ENCODE results near the gene SPAG6. TPM values are rescaled to one million over a fixed set of nuclear protein-coding genes. Genes with fewer than 3 reads are reported as not detected.

SPAG6 gene
- total RNA-seq, 2 experiments from 2014 or later: not detected

- Mint-ChIP-seq H3K4me3 (no peak overlapping the region), H3K4me1 (peaks cover 3% of the 10 kb centered on the region), H3K9me3 (no peaks in the 10 kb centered on the region), H3K27me3 (peaks cover 3% of the 10 kb centered on the region), H3K27ac (no peak overlapping the region), H3K36me3 (no peaks in the 10 kb centered on the region)
- no peak for DNase-seq
Observed at GRCh38 chr10:22415072-22415471, 69.8 kb downstream of the SPAG6 start.

GRCh38 chr10:22417736-22418268 lies 72.5 kb downstream of the SPAG6 start:
- no peaks in the 10 kb centered on the region for H3K9me3 Mint-ChIP-seq
- H3K36me3 Mint-ChIP-seq: no peaks in the 10 kb centered on the region
- no peak overlapping the region for H3K27ac Mint-ChIP-seq
- H3K27me3 Mint-ChIP-seq: no peaks in the 10 kb centered on the region
- DNase-seq: no peak
- H3K4me3 Mint-ChIP-seq: no peak overlapping the region
- H3K4me1 Mint-ChIP-seq: peaks cover 3% of the 10 kb centered on the region

GRCh38 chr10:22420787-22421517 lies 75.7 kb downstream of the SPAG6 start:
- H3K9me3 Mint-ChIP-seq: no peaks in the 10 kb centered on the region
- H3K27ac Mint-ChIP-seq: no peak overlapping the region
- no peak for DNase-seq
- no peaks in the 10 kb centered on the region for H3K27me3 Mint-ChIP-seq
- H3K4me3 Mint-ChIP-seq: no peak overlapping the region
- H3K36me3 Mint-ChIP-seq: no peaks in the 10 kb centered on the region
- peaks cover 3% of the 10 kb centered on the region for H3K4me1 Mint-ChIP-seq

- Mint-ChIP-seq H3K36me3 (no peaks in the 10 kb centered on the region), H3K27ac (no peak overlapping the region), H3K27me3 (peaks cover 29% of the 10 kb centered on the region), H3K4me1 (peaks cover 9% of the 10 kb centered on the region), H3K4me3 (no peak overlapping the region), H3K9me3 (no peaks in the 10 kb centered on the region)
- no peak for DNase-seq
Observed at GRCh38 chr10:22426653-22427052, 81.4 kb downstream of the SPAG6 start.

GRCh38 chr10:22427101-22427500 lies 81.8 kb downstream of the SPAG6 start:
- Mint-ChIP-seq H3K36me3 (no peaks in the 10 kb centered on the region), H3K4me3 (no peak overlapping the region), H3K27me3 (peaks cover 29% of the 10 kb centered on the region), H3K4me1 (peaks cover 9% of the 10 kb centered on the region), H3K27ac (no peak overlapping the region), H3K9me3 (no peaks in the 10 kb centered on the region)
- no peak for DNase-seq

GRCh38 chr10:22427890-22428571 lies 82.7 kb downstream of the SPAG6 start:
- no peak for DNase-seq
- Mint-ChIP-seq H3K9me3 (no peaks in the 10 kb centered on the region), H3K4me3 (no peak overlapping the region), H3K27me3 (peaks cover 34% of the 10 kb centered on the region), H3K36me3 (no peaks in the 10 kb centered on the region), H3K4me1 (peaks cover 9% of the 10 kb centered on the region), H3K27ac (no peak overlapping the region)

- Mint-ChIP-seq H3K36me3 (no peaks in the 10 kb centered on the region), H3K27me3 (peaks cover 37% of the 10 kb centered on the region), H3K27ac (no peak overlapping the region), H3K4me1 (peaks cover 14% of the 10 kb centered on the region), H3K4me3 (no peak overlapping the region), H3K9me3 (no peaks in the 10 kb centered on the region)
- no peak for DNase-seq
Observed at GRCh38 chr10:22429146-22429545, 83.8 kb downstream of the SPAG6 start.

GRCh38 chr10:22429981-22430421 lies 84.7 kb downstream of the SPAG6 start:
- peaks cover 16% of the 10 kb centered on the region for H3K4me1 Mint-ChIP-seq
- peaks cover 37% of the 10 kb centered on the region for H3K27me3 Mint-ChIP-seq
- H3K4me3 Mint-ChIP-seq: no peak overlapping the region
- no peaks in the 10 kb centered on the region for H3K9me3 Mint-ChIP-seq
- H3K27ac Mint-ChIP-seq: no peak overlapping the region
- DNase-seq: no peak
- no peaks in the 10 kb centered on the region for H3K36me3 Mint-ChIP-seq

- peaks cover 22% of the 10 kb centered on the region for H3K27me3 Mint-ChIP-seq
- no peak for DNase-seq
- no peak overlapping the region for H3K27ac Mint-ChIP-seq
- no peaks in the 10 kb centered on the region for H3K9me3 Mint-ChIP-seq
- H3K4me1 Mint-ChIP-seq: peaks cover 35% of the 10 kb centered on the region
- H3K36me3 Mint-ChIP-seq: no peaks in the 10 kb centered on the region
- H3K4me3 Mint-ChIP-seq: no peak overlapping the region
Observed at GRCh38 chr10:22433875-22434274, 88.6 kb downstream of the SPAG6 start.

- Mint-ChIP-seq H3K4me1 (peaks cover 40% of the 10 kb centered on the region), H3K4me3 (no peak overlapping the region), H3K36me3 (peaks cover 2% of the 10 kb centered on the region), H3K27me3 (peaks cover 17% of the 10 kb centered on the region), H3K9me3 (no peaks in the 10 kb centered on the region), H3K27ac (no peak overlapping the region)
- no peak for DNase-seq
Observed at GRCh38 chr10:22434521-22434920, 89.2 kb downstream of the SPAG6 start.

GRCh38 chr10:22435650-22436049 lies 90.4 kb downstream of the SPAG6 start:
- no peak overlapping the region for H3K4me3 Mint-ChIP-seq
- DNase-seq: no peak
- peaks cover 8% of the 10 kb centered on the region for H3K27me3 Mint-ChIP-seq
- H3K27ac Mint-ChIP-seq: no peak overlapping the region
- peaks cover 2% of the 10 kb centered on the region for H3K36me3 Mint-ChIP-seq
- H3K9me3 Mint-ChIP-seq: no peaks in the 10 kb centered on the region
- H3K4me1 Mint-ChIP-seq: peaks cover 31% of the 10 kb centered on the region

GRCh38 chr10:22436526-22436892 lies 91.2 kb downstream of the SPAG6 start:
- peaks cover 8% of the 10 kb centered on the region for H3K27me3 Mint-ChIP-seq
- peaks cover 2% of the 10 kb centered on the region for H3K36me3 Mint-ChIP-seq
- H3K4me1 Mint-ChIP-seq: peaks cover 31% of the 10 kb centered on the region
- peak overlapping the region; percentile 43 for H3K4me3 Mint-ChIP-seq
- H3K27ac Mint-ChIP-seq: peak overlapping the region; percentile 90
- no peak for DNase-seq
- H3K9me3 Mint-ChIP-seq: no peaks in the 10 kb centered on the region

GRCh38 chr10:22436893-22437619 lies 91.8 kb downstream of the SPAG6 start:
- Mint-ChIP-seq H3K36me3 (peaks cover 2% of the 10 kb centered on the region), H3K27ac (peak overlapping the region; percentile 90), H3K4me3 (peak overlapping the region; percentile 83), H3K27me3 (peaks cover 8% of the 10 kb centered on the region), H3K9me3 (no peaks in the 10 kb centered on the region), H3K4me1 (peaks cover 31% of the 10 kb centered on the region)
- DNase-seq: peak; percentile 85

- Mint-ChIP-seq H3K27me3 (peaks cover 5% of the 10 kb centered on the region), H3K4me1 (peaks cover 31% of the 10 kb centered on the region), H3K36me3 (peaks cover 2% of the 10 kb centered on the region), H3K9me3 (no peaks in the 10 kb centered on the region), H3K4me3 (peak overlapping the region; percentile 83), H3K27ac (peak overlapping the region; percentile 90)
- no peak for DNase-seq
Observed at GRCh38 chr10:22437620-22438588, 92.6 kb downstream of the SPAG6 start.
